T1000 (cell line): ENCODE measurements around the gene RFX4.

ENCODE experiments used
- DNase-seq: peaks from one replicate; lab custom pipeline; 2025; ENCODE audit warnings: mixed read lengths; lab: John Stamatoyannopoulos, UW

Gene RFX4

DNA sequence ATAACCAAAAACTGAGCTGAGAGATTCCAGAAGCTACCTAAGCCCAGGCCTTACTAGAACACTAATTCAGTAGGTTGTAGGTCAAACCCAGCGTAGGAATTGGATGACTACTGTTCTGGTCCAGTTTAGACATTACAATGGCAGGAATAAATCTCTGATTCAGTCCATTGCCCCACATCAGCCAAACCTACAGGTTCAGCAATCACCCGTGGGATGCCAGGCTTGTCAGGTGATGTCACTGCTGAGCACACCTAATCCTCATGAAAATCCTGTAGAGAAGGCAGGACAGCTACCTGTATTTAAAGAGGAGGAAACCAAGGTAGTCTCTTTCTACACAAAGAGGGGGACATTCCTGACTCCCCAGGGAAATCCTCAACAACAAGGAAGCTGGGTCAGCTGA, 63.7 kb downstream of the RFX4 start:
- DNase-seq, result no peak

DNA sequence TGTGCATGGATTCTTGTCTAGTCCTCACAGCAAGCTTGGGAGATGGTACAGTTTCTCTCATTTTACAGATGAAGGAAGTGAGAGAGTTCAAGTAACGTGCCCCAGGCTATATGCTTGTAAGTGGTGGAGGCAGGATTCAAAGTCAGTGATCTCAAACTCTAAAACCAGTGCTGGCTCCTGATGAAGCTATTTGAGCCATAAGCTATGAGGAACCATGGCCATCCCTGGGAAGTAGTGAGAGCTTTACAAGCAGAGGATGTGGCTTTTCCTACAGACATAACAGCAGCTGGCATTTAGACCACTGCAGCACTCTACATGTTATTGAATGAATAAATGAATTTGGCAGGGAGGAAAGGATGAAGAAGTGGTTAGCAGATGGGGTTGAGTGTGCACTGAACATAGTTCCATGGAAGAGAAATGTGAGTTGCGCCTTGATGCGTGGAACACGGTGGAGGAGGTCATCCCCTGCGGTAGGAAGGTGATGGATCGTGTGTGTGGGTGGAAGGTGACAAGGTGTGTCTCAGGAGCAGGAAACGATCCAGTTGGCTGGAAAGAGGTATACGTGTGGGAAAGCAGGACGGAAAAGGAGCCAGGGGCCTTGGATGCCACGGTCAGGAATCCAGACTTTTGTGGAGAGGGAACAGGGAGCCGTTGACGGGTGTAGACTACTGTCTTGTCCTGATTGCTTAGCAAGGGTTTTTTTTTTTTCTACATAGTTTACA, 65.2 kb downstream of the RFX4 start:
- DNase-seq, result peak; percentile 1

DNA sequence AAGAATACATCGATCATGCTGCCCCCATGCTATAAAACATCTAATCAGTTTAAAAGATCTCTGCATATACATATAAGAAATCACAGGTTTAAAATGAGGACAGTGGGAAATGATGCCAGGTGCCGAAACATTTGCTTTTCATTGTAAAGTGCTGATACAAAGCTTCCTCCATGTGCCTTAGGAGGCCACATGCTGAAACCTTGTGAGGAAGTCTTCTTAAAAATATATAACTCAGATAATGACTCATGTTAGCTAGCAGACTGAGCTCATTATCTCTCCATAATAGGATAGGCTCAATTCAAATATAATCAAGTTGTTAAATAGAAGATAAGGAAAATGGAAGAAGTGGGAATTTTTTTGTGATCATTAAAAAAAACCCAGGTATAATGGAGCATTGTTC, 65.9 kb downstream of the RFX4 start:
- no peak for DNase-seq

DNA sequence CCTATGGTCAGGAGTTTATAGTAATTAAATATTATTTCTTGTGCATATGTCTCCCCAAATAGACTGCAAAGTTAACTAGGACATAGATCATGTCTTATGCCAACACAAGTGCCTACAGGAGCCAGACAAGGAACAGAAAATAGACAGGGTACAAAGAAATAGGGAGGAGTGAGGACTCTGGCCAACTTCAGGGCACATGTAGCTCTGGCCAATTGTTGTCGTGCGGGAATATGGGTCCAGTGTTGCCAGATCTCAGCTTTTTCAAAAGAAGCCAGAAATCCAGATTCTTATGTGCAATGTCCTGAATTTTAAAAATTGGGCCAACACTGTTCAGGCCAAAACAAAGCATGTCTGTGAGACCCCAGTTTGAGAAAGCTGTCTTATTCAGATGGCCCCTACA, 68.7 kb downstream of the RFX4 start:
- no peak for DNase-seq

DNA sequence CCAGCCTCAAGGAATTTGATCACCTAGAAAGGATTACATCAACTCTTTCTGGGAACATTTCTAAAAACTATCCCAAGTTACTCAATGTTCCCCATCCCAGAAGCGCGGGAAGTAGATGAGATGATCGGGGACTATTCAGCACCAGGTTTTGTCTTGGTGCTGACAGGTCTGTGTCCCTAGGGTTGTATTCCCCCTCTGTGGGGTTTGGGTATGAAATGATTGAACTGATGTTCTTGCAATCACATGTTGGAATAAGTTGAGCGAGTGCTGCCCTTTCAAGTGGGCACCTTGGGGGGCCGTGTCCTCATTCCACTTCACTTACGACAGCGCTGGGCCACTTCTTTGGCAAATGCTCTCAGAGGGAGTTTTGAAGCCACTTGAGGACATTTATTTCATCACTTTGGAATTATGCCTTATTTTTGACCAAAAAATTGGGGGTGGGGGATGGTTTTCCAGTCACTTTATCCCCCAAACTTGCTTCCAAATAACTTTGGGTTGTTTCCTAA, 69.8 kb downstream of the RFX4 start:
- DNase-seq, result no peak

DNA sequence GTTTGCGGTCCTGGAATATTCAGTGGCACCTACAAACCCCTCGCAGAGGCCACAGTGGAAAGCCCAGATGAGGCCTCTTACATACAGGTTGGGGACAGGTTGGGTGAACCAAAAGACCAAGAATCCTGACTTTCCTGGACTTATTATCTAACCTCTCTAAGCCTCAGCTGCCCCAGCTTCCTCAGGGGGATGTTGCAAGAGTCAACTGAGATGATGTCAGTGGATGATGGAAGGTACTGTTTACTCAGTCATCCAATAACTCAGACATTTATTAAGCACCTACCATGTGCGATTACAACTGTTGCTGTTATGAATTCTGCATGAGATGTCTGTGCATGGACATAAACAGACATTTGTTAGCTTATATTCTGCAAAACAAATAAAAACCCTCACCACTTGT, 72.8 kb downstream of the RFX4 start:
- DNase-seq, result no peak

DNA sequence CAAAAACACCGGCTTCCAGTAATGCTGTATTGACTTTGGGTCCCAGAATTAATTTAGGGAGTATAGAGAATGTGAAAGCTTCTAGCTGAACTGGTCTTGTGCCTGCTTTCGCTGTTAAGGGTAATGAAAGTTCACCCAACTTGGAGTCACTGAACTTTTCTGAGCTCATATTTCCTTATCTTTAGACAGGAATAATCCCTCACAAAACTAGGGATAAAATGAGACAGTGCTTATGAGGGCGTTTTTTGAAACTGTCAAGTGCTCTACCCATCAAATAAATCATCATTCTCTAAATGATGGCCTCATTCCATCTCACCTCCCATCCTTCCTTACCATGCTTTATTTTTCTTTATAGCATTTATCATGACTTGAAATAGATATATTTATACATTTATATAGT, 74.7 kb downstream of the RFX4 start:
- no peak for DNase-seq

DNA sequence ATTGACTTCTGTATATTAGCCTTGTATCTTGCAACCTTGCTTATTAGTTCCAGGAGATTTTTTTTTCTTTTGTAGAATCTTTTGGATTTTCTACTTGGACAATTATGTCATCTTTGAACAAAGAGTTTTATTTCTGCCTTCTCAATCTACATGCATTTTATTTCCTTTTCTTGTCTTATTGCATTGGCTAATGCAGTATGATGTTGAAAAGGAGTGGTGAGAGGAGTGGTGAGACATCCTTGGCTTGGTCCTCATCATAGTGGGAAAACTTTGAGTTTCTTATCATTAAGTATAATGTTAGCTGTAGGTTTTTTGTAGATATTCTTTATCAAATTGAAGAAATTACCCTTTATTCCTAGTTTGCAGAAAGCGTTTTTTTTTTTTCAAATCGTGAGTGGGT, 80.6 kb downstream of the RFX4 start:
- DNase-seq, result no peak

DNA sequence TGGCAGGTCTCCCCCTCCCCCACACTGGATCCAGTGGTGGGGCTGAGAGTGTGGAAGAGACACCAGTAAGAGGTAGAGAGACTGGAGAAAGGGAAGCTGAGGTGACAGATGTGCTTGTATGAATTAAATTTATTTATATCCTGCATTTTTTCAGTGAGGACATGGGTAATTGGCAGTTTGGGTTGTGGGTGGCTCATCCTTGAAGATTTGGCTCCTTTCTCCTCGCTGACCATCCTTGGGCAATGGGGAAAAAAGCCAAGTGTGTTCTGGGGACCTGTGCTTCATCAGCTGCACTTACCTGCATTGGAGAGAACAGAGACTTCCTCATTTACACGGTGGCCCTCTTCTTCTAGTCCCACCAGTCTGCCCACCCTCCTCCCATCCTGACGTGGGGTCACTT, 86.4 kb downstream of the RFX4 start:
- no peak for DNase-seq

DNA sequence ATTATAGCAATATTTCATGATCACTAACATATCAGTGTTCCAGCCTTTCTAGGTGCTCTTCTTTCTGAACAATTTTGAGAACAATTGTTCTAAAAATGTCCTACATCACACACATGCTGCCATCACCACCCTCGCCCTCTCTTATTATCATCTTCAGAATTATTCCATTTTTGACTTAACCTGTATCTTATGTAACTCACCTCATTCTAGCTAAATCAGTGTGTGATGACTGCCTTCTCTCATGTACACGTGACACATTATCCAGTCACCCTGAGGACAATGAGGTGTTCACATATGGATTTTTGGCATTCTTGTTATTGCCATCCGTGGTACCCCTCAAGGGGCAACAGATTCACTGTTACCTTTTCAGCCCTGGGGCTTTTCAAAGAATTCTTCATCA, 87.3 kb downstream of the RFX4 start:
- no peak for DNase-seq

DNA sequence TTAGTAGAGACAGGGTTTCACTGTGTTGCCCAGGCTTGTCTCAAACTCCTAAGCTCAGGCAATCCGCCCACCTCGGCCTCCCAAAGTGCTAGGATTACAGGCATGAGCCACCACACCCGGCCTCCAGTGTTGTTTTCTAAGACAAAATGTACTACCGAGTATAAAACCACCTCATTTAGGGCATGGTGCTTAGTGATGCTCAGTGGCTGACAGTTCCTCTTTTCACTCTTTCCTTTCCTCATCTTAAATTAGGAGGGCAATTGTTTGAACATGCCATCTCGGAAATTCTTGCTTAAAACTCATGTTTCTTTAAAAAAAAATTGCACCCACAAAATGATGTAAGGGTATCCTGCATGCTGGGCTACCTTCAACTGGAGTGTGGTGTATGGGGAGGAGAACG, 89.0 kb downstream of the RFX4 start:
- DNase-seq, result no peak

DNA sequence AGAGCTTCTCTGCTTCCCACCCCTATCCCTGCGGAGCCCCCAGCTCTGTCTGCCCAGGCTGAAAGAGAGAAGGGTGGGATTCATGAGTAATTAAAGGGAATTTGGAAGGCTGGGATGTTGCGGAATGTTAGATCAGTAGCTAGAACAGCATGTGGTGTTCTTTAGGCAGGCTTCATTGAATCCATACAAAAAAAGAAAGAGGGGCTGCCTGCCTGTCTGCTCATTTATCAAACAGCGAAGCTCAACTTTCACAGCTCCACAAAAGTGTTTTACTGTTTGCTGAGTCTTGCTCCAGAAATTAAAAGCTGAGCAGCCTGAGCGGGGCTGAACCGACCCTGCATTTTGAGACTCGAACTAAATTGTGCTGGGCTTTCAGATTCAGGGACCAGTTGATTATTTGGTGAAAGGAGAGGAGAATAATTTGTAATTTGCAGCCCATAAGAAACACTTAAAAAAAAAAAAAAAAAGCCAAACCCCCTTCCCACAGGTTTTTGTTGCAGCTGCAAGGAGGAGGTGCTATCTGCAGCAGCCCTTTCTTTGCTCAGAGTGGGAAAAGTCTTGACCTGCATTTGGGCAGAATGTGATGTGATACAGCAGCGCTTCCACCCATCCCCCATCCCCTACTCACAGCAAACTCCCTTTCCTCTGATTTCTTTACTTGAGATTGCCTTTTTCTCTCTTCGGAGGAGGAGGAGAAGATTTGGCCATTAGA, 89.7 kb downstream of the RFX4 start:
- DNase-seq, result no peak

DNA sequence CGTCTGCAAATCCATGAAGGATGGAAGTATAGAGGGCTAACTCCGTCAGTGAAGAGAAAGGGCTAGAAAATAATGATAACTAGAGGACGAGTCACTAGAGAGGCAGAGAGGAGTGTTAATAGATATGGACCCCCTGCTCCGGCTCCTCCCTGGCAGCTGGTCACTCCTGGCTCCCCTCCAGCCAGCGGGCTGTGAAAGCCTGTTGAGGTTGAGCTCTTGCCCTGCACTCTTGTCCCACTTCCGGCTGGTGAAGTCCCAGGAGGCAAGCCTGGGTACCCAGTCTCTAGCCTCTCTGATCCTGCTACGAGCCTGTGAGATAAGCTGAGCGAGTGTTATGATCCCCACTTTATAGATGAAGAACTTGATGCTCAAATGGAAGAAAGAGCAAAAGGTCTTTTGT, 90.3 kb downstream of the RFX4 start:
- DNase-seq, result no peak

DNA sequence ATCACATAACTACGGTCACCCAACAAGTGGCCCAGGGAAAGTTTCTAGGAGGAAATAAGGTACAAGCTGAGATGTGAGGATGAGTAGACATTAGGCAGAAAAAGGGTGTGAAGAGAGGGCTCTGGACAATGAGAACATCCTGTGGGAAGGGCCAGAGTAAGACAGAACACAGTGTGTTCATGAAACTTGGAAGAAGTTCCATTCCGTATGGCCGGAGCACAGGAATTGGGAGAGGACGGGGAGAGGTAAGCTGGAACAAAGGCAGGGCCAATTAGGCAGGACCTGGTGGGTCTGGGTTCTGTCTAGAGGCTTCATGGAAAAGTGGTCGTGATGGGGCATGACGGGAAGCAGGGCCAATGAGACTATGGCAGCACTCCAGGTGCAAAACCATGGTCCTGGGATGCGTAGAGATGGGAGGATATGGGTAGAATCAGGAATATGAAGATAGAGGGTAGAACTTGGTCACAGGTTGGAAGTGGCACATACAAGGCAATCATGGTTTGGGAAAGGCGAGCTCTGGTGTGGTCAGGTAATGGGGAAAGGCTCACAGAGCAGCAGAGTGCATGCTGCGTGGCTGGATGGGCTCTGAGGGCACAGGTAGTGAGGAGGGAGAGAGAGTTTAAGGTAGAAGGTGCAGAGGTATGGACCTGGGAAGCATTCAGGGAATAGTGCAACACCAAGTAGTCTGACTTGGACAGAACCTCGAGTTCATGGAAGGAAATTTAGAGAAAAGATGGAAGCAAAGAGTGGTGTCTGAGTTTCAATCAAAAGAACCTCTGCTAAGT, 93.0 kb downstream of the RFX4 start:
- DNase-seq, result no peak

DNA sequence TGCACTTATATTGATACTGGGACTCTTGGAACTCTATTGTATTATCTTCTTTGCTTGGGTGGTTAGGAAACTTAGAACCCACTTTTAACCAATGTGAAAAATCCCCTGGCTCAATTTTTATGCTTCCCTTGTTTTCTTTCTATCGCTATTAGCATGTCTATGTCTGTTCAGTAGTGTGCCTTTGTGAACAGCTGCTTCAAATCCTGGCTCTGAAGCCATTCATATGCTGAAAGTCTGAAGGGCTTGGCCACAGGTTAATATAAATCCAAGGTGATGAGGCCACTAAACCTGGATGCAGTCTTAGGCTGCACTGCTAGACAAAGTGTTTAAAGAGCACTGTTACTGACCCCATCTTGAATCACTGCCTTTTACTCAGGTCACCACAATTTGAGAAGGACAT, 96.8 kb downstream of the RFX4 start:
- no peak for DNase-seq

DNA sequence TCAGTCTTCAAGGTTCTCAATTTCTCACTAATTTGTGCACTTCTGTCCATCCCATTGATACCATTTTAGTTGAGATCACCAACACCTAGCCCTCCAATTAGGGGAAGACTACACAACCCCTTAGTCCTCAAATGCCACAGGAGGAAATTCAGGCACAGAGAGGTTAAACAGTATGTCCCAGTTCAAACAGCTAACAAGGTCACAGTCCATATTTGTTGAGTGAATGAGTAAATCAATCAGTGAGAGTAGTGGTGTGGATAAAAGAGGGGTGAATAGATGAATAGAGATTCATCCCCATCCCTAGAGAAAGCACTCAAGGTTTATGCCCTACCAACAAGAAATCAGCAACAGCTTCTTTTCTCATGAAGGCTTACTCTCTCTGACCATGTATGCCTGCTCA, 97.5 kb downstream of the RFX4 start:
- no peak for DNase-seq

DNA sequence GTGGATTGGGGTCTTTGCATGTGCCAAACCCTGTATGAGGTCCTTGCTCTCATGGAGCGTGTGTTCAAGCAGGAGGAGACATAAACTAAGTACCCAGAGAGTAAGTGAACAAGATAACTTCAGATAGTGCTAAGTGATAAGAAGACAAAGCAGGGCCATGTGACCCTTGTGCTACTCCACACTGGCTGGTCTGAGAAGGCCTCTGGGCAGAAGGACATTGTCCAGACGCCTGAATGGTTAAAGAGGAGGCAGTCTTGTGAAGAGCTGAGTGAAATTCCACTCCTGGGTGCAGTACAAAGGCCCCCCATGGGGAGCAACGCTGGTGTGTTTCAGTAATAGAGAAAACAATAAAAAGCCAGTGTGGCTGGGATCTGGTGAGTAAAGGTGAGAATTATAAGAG, 98.4 kb downstream of the RFX4 start:
- no peak for DNase-seq

DNA sequence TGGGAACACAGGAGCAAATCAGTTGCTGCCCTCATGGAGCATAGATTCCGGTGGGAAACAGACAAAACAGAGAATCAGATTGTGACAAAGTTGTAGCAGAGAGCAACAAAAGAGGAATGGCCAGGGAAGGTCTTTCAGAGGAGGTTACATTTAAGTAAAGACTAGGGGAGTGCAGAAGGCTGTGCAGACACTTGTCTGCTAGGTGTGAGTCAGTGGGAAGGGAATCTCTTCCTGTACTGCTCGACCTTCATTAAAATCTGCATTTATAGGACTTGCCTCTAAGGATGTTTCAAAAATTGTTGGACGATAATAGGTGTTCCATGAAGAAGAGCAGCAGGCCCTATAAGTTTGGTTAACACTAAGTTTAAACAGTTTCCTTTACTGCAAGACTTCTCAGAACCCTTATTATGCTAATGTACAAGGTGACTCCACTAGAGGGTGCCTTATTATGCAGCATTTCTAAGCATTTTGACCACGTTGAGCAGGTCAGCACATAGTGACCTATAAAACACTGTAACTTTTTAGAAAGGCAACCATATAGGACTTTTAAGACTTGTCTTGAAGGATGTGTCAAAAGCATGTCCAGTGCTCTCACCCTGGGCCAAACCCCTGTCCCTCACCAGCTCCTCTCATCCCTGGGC, 99.9 kb downstream of the RFX4 start:
- DNase-seq, result no peak

DNA sequence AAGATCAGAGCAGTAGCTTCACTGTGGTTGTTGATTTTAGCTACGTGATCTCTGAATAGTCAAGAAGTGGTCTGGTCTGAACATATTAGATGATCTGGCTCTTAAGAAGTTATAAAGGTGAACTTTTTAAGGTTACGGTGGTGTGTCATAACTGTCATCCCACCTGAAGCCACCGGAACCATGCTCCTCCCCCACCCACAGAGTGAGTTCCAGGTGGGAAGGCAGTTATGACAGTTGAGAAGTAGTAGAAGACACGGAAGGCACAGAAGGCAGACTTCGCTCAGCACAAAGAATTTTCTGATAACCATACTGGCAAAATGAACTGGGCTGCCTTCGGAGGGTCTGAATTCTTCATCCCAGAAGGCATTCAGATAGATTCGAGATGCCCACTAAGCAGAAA, 101.7 kb downstream of the RFX4 start:
- DNase-seq, result no peak

DNA sequence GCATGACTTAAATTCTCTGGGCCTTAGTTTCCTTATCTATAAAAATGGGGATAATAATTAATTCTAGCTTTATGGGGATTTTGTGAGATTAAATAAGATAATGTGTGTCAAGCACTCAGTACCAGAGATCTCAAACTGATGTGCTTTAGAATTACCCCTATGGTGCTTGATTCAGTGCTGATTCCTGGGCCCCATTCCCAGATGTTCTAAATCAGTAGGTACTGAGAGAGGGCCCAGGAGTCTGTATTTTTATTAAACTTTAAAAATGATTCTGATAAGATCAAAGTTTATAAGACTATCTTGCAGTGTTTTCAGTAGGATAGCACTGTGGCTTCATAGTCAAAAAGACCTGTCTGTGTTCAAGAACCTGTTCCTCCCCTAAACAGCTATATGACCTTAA, 102.6 kb downstream of the RFX4 start:
- no peak for DNase-seq

DNA sequence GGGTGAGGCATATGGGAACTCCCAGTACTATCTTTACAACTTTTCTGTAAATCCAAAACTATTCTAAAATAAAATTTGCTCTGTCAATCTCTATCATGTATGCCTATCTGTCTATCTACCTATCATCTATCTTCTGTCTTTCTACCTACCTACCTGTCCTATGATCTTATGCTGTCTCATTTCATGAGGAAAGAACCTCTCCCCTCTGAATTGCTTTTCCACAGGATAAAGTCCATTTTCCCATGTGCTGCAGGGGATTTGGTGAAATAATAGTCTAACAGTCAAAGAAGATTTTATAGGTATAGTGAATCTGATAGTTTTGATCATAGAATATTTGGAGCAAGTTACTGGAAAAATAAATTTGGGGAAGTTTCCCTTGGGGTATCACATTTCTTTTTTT, 104.9 kb downstream of the RFX4 start:
- no peak for DNase-seq

DNA sequence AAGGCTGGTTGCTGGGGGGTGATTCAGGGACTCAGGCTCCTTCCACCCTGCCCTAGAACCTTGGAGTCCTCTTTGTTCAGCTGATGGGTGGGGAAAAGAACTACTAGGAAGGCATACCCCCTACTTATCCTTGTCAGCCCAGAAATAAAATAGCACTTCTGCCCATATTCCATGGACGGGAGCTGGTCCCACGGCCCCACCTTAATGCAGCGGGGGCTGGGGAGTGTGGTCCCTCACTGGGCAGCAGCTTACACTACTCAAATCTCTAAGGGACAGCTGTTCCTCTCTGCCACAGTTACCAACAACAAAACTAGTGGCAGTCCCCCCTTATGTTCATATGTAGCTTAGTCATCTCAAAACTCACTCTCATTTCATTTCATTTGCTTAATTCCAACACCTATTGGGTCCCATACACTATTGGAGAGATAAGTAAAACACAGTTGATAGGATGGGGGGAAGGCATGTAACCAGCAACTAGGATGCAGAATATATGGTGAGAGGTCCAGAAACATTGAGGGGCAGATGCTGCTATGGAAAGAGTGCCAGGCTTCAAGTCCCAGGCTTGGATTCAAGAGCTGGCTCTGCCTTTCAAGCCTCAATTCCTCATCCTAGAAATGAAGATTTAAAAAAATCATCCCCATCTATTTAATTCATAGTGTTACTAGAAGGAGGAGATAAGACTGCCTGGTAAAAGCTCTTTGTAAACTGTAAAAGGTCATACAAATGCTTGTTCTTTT, 107.9 kb downstream of the RFX4 start:
- no peak for DNase-seq
